GM21529 (cell line): Measurements from ENCODE around the gene CYP21A2.
"Not testable (repeated sequence)": the region's sequence is repeated elsewhere in the genome, so short reads cannot be mapped to it uniquely, and the experiment has no call there.

ENCODE experiments used
- ATAC-seq: cut with Tn5 transposase; IDR thresholded peaks from one replicate; pipeline ENCODE4 v1.9.1; 2021; ENCODE audit not compliant: unreplicated experiment

CYP21A2 gene

GRCh38 chr6:32029553-32029952 is 8.7 kb upstream of the CYP21A2 start:
- not testable (repeated sequence) for ATAC-seq

- ATAC-seq, result not testable (repeated sequence)
Measured at GRCh38 chr6:32035283-32036013, 2.8 kb upstream of the CYP21A2 start.

- ATAC-seq, result not testable (repeated sequence)
Measured at GRCh38 chr6:32037136-32037535, 1.1 kb upstream of the CYP21A2 start.

GRCh38 chr6:32038878-32039277 is 663 bp downstream of the CYP21A2 start:
- not testable (repeated sequence) for ATAC-seq

GRCh38 chr6:32039321-32040274 is 1.4 kb downstream of the CYP21A2 start:
- ATAC-seq, result not testable (repeated sequence)

- ATAC-seq, result not testable (repeated sequence)
Measured at GRCh38 chr6:32040299-32041049, 2.3 kb downstream of the CYP21A2 start.

- ATAC-seq, result not testable (repeated sequence)
Measured at GRCh38 chr6:32041050-32041321, 2.8 kb downstream of the CYP21A2 start.

GRCh38 chr6:32041385-32041784 is 3.2 kb downstream of the CYP21A2 start:
- ATAC-seq, result not testable (repeated sequence)

- ATAC-seq, result not testable (repeated sequence)
Measured at GRCh38 chr6:32042276-32042675, 4.1 kb downstream of the CYP21A2 start.

- not testable (repeated sequence) for ATAC-seq
Measured at GRCh38 chr6:32043589-32044380, 5.6 kb downstream of the CYP21A2 start.

GRCh38 chr6:32044916-32045315 is 6.7 kb downstream of the CYP21A2 start:
- ATAC-seq, result not testable (repeated sequence)

GRCh38 chr6:32045811-32046449 is 7.7 kb downstream of the CYP21A2 start:
- ATAC-seq, result no peak

GRCh38 chr6:32046450-32047083 is 8.4 kb downstream of the CYP21A2 start:
- no peak for ATAC-seq

GRCh38 chr6:32047084-32047478 is 8.9 kb downstream of the CYP21A2 start:
- no peak for ATAC-seq

- ATAC-seq, result no peak
Measured at GRCh38 chr6:32047539-32047854, 9.3 kb downstream of the CYP21A2 start.

GRCh38 chr6:32047855-32048766 is 9.9 kb downstream of the CYP21A2 start:
- no peak for ATAC-seq

GRCh38 chr6:32049149-32049548 is 10.9 kb downstream of the CYP21A2 start:
- ATAC-seq, result not testable (repeated sequence)

- not testable (repeated sequence) for ATAC-seq
Measured at GRCh38 chr6:32049736-32050135, 11.5 kb downstream of the CYP21A2 start.

- ATAC-seq, result no peak
Measured at GRCh38 chr6:32050562-32050961, 12.3 kb downstream of the CYP21A2 start.
